ENCODE data around the gene C3orf70.

DNA sequence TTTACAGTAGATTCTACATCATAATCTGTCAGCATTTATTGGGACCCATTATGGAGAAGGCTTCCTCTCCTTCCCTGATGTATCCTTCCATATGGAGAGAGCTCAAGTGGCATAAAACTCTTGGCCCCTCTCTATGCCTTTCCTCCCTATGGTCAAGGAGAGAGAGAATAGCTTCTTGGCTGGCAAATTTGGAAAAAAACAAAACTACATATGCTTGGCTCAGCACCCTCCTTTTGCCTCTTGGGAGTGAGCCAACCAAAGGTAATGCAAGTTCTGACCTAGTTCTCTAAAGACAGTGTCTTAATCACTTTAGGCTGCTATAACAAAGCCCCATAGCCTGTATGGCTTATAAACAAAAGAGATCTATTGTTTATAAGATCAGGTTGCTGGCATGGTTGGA is 37.5 kb downstream of the C3orf70 start:
- TF ChIP-seq, protein P1, sequence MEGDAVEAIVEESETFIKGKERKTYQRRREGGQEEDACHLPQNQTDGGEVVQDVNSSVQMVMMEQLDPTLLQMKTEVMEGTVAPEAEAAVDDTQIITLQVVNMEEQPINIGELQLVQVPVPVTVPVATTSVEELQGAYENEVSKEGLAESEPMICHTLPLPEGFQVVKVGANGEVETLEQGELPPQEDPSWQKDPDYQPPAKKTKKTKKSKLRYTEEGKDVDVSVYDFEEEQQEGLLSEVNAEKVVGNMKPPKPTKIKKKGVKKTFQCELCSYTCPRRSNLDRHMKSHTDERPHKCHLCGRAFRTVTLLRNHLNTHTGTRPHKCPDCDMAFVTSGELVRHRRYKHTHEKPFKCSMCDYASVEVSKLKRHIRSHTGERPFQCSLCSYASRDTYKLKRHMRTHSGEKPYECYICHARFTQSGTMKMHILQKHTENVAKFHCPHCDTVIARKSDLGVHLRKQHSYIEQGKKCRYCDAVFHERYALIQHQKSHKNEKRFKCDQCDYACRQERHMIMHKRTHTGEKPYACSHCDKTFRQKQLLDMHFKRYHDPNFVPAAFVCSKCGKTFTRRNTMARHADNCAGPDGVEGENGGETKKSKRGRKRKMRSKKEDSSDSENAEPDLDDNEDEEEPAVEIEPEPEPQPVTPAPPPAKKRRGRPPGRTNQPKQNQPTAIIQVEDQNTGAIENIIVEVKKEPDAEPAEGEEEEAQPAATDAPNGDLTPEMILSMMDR (IDR thresholded peaks at IDR 0.05): no peak
- TF ChIP-seq EP300 (IDR thresholded peaks at IDR 0.05): no peak

Measured in tibial nerve (tissue), 4 donors.